ENCODE measurements around the gene PPP1R10.

Gene PPP1R10

GRCh38 chr6:30613251-30614043 is 3.6 kb downstream of the PPP1R10 start:
- Histone ChIP-seq H3K4me2 (ENCODE audit: low read depth, low read length) (no peak overlapping the region), H3K79me2 (ENCODE audit: low read length) (peaks cover 87% of the 10 kb centered on the region), H4K20me1 (ENCODE audit: insufficient read depth, low read length) (no peaks in the 10 kb centered on the region; the same call in 1 of the 2 replicates), H3K4me1 (ENCODE audit: low read length) (peaks cover 8% of the 10 kb centered on the region; the same call in 1 of the 2 replicates), H3K4me3 (ENCODE audit: low read length) (no peak overlapping the region), H3K27ac (ENCODE audit: low read length) (no peak overlapping the region), H3K36me3 (replicated peaks; ENCODE audit: insufficient read depth, low read length) (peaks cover 16% of the 10 kb centered on the region; the same call in 1 of the 2 replicates), H3K9me2 (replicated peaks; ENCODE audit: insufficient read depth, low read length) (no peaks in the 10 kb centered on the region), H3K27me3 (replicated peaks; ENCODE audit: insufficient read depth, low read length) (no peaks in the 10 kb centered on the region), H3K9me3 (replicated peaks; ENCODE audit: insufficient read depth, low read length) (no peaks in the 10 kb centered on the region), H2AFZ (ENCODE audit: low read length) (no peak overlapping the region), H3K9ac (ENCODE audit: low read length) (no peak overlapping the region; the same call in 1 of the 2 replicates), H3F3A (ENCODE audit: insufficient read depth, low read length) (peaks cover 37% of the 10 kb centered on the region)
- TF ChIP-seq CTCF (IDR thresholded peaks at IDR 0.05; ENCODE audit: low read length): no peak
- TF ChIP-seq EZH2phosphoT487 (IDR thresholded peaks at IDR 0.05; ENCODE audit: low read length): no peak
- TF ChIP-seq EZH2 (optimal IDR thresholded peaks at IDR 0.05; ENCODE audit: low read depth, low read length): no peak
- DNase-seq: no peak

GRCh38 chr6:30612687-30613248 is 4.3 kb downstream of the PPP1R10 start:
- Histone ChIP-seq H3K27ac (ENCODE audit: low read length) (no peak overlapping the region), H3K9me2 (replicated peaks; ENCODE audit: insufficient read depth, low read length) (no peaks in the 10 kb centered on the region), H3K27me3 (replicated peaks; ENCODE audit: insufficient read depth, low read length) (no peaks in the 10 kb centered on the region), H3K36me3 (replicated peaks; ENCODE audit: insufficient read depth, low read length) (peaks cover 16% of the 10 kb centered on the region; the same call in 1 of the 2 replicates), H3K79me2 (ENCODE audit: low read length) (peaks cover 82% of the 10 kb centered on the region), H3K9ac (ENCODE audit: low read length) (no peak overlapping the region), H3K9me3 (replicated peaks; ENCODE audit: insufficient read depth, low read length) (no peaks in the 10 kb centered on the region), H3K4me3 (ENCODE audit: low read length) (no peak overlapping the region), H3K4me2 (ENCODE audit: low read depth, low read length) (no peak overlapping the region), H3F3A (ENCODE audit: insufficient read depth, low read length) (peaks cover 37% of the 10 kb centered on the region), H3K4me1 (ENCODE audit: low read length) (peaks cover 8% of the 10 kb centered on the region; the same call in 1 of the 2 replicates), H2AFZ (ENCODE audit: low read length) (no peak overlapping the region), H4K20me1 (ENCODE audit: insufficient read depth, low read length) (no peaks in the 10 kb centered on the region; the same call in 1 of the 2 replicates)
- DNase-seq: no peak
- TF ChIP-seq CTCF (IDR thresholded peaks at IDR 0.05; ENCODE audit: low read length) (no peak), EZH2phosphoT487 (IDR thresholded peaks at IDR 0.05; ENCODE audit: low read length) (no peak), EZH2 (optimal IDR thresholded peaks at IDR 0.05; ENCODE audit: low read depth, low read length) (no peak)

- H3K79me2 ChIP-seq (ENCODE audit: low read length): peaks cover 87% of the 10 kb centered on the region
Observed at GRCh38 chr6:30612213-30612612, 4.8 kb downstream of the PPP1R10 start.

More at GRCh38 chr6:30612213-30612612, 4.8 kb downstream of the PPP1R10 start:
- no peak overlapping the region for H3K27ac ChIP-seq (ENCODE audit: low read length)
- no peak overlapping the region for H2AFZ ChIP-seq (ENCODE audit: low read length)
- H3K27me3 ChIP-seq (replicated peaks; ENCODE audit: insufficient read depth, low read length): no peaks in the 10 kb centered on the region
- no peak overlapping the region for H3K4me2 ChIP-seq (ENCODE audit: low read depth, low read length)
- H3K9me2 ChIP-seq (replicated peaks; ENCODE audit: insufficient read depth, low read length): no peaks in the 10 kb centered on the region
- H3K4me1 ChIP-seq (ENCODE audit: low read length): peaks cover 8% of the 10 kb centered on the region; the same call in 1 of the 2 replicates
- H3K36me3 ChIP-seq (replicated peaks; ENCODE audit: insufficient read depth, low read length): peaks cover 16% of the 10 kb centered on the region; the same call in 1 of the 2 replicates
- H4K20me1 ChIP-seq (ENCODE audit: insufficient read depth, low read length): no peaks in the 10 kb centered on the region; the same call in 1 of the 2 replicates
- H3K4me3 ChIP-seq (ENCODE audit: low read length): no peak overlapping the region
- H3K9me3 ChIP-seq (replicated peaks; ENCODE audit: insufficient read depth, low read length): no peaks in the 10 kb centered on the region
- peaks cover 37% of the 10 kb centered on the region for H3F3A ChIP-seq (ENCODE audit: insufficient read depth, low read length)
- no peak overlapping the region for H3K9ac ChIP-seq (ENCODE audit: low read length)
- DNase-seq: no peak
- TF ChIP-seq CTCF (IDR thresholded peaks at IDR 0.05; ENCODE audit: low read length) (peak; percentile 11; the same call in 1 of the 2 replicates), EZH2 (optimal IDR thresholded peaks at IDR 0.05; ENCODE audit: low read depth, low read length) (no peak)
